Hepatocyte (in vitro differentiated cells): ENCODE results near the gene SLC22A31.

ENCODE experiments used
- EZH2 ChIP-seq: fragments of 200-600 bp; sonication (generic); IDR thresholded peaks from 2 replicates; pipeline ENCODE4 v1.6.1; 2016; ENCODE audit warnings: antibody characterized with exemption, mild to moderate bottlenecking, borderline replicate concordance
- EZH2phosphoT487 ChIP-seq: fragments of 200-600 bp; sonication (generic); IDR thresholded peaks from one replicate; pipeline ENCODE4 v1.6.1; 2018; ENCODE audit warnings: antibody characterized with exemption, mild to moderate bottlenecking, low read depth, moderate library complexity; ENCODE audit not compliant: unreplicated experiment, severe bottlenecking
- TF ChIP-seq, protein P1 (sequence below): fragments of 200-600 bp; sonication (generic); IDR thresholded peaks from 2 replicates; pipeline ENCODE4 v1.5.1; 2016; ENCODE audit warnings: antibody characterized with exemption, mild to moderate bottlenecking; ENCODE audit not compliant: poor library complexity

DNA sequence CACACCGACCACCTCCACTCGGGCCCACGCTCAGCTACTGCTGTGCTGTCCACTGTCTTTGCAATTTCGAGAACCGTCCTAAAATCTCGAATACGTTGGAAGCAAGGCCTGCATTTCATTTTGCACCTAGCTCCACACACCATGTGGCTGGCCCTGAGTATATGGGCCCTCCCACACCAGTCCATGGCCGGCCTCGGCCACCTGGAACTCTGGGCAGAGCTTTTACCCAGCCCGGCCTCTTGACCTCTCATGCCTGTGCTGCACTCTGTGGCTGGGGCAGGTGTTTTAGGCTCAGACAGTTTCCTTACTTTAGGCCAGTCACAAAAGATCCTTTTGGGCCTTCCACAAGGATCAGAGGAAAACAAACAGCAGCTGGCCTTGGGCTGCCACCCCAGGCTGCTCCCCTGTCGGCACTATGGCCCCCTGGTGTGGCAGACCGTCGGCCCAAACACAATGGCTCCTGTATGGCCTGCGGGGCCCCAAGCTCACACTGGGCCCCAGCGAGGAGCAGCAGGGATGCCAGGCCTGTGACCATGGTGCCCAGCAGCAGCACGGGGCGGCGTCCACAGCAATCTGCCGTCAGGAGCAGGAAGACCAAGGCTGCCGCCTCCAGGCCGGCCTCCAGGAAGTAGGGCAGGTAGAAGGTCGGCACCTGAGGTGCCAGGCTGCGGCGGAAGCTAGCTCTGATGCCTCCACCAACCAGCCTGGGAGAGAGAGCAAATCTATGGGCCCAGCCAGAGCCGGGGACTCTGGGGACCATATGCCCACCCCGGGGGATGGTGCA lies 2.5 kb downstream of the SLC22A31 start:
- TF ChIP-seq, protein P1, sequence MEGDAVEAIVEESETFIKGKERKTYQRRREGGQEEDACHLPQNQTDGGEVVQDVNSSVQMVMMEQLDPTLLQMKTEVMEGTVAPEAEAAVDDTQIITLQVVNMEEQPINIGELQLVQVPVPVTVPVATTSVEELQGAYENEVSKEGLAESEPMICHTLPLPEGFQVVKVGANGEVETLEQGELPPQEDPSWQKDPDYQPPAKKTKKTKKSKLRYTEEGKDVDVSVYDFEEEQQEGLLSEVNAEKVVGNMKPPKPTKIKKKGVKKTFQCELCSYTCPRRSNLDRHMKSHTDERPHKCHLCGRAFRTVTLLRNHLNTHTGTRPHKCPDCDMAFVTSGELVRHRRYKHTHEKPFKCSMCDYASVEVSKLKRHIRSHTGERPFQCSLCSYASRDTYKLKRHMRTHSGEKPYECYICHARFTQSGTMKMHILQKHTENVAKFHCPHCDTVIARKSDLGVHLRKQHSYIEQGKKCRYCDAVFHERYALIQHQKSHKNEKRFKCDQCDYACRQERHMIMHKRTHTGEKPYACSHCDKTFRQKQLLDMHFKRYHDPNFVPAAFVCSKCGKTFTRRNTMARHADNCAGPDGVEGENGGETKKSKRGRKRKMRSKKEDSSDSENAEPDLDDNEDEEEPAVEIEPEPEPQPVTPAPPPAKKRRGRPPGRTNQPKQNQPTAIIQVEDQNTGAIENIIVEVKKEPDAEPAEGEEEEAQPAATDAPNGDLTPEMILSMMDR: no peak
- TF ChIP-seq EZH2: no peak
- no peak for TF ChIP-seq EZH2phosphoT487
